Measurements from ENCODE around the gene MORF4L2.
A peak's percentile ranks its signal among the peaks of the same experiment; 100 is the strongest.

Gene MORF4L2

GRCh38 chrX:103637604-103638338 lies 48.7 kb downstream of the MORF4L2 start:
- no peak for DNase-seq (ENCODE audit: low read depth in 1 of 2, low spot score in 1 of 2)

- no peak for DNase-seq (ENCODE audit: low read depth in 1 of 2, low spot score in 1 of 2)
Observed at GRCh38 chrX:103635436-103635835, 51.1 kb downstream of the MORF4L2 start.

GRCh38 chrX:103631145-103631544 lies 55.4 kb downstream of the MORF4L2 start:
- no peak for DNase-seq (ENCODE audit: low read depth in 1 of 2, low spot score in 1 of 2)

- no peak for DNase-seq (ENCODE audit: low read depth in 1 of 2, low spot score in 1 of 2)
Observed at GRCh38 chrX:103630171-103630511, 56.4 kb downstream of the MORF4L2 start.

- no peak for DNase-seq (ENCODE audit: low read depth in 1 of 2, low spot score in 1 of 2)
Observed at GRCh38 chrX:103629318-103630170, 57.0 kb downstream of the MORF4L2 start.

- peak in 1 of 2 donors; percentile 15 for DNase-seq (ENCODE audit: low read depth in 1 of 2, low spot score in 1 of 2)
Observed at GRCh38 chrX:103628386-103629317, 57.8 kb downstream of the MORF4L2 start, which contains the start of gene TCEAL1. Gene TCEAL1, plus strand, starts transcription at chrX:103628975. Its CDS starts 942 bp downstream, at chrX:103629917.

GRCh38 chrX:103626855-103627254 lies 59.6 kb downstream of the MORF4L2 start:
- DNase-seq (ENCODE audit: low read depth in 1 of 2, low spot score in 1 of 2) = no peak
